Astrocyte (in vitro differentiated cells and primary cell): ENCODE measurements around the gene GNA14. TPM values are rescaled to one million over a fixed set of nuclear protein-coding genes. Genes with fewer than 3 reads are reported as not detected.

Experiments
- DNase-seq: peaks from one replicate; pipeline ENCODE4 v3.0.0-alpha.2; 2010; ENCODE audit warnings: low read depth
- FAIRE-seq: peaks from 2 replicates; lab custom pipeline; 2011; peaks lifted over from hg19 to GRCh38; lab: Jason Lieb, UNC
- H2AFZ ChIP-seq: 2 replicates; pipeline ENCODE4 v1.6.0; 2012; ENCODE audit warnings: low read depth, low read length, inconsistent platforms
- H3K27ac ChIP-seq: 2 replicates; pipeline ENCODE4 v1.5.1; 2011; ENCODE audit warnings: low read depth, low read length, inconsistent platforms
- H3K27me3 ChIP-seq: 2 replicates; pipeline ENCODE4 v1.6.0; 2011; ENCODE audit warnings: low read length, inconsistent platforms; ENCODE audit not compliant: insufficient read depth
- H3K36me3 ChIP-seq: 2 replicates; pipeline ENCODE4 v1.5.1; 2011; ENCODE audit warnings: low read length, inconsistent platforms; ENCODE audit not compliant: insufficient read depth
- H3K4me1 ChIP-seq: 2 replicates; pipeline ENCODE4 v1.5.1; 2011; ENCODE audit warnings: low read length, inconsistent platforms; ENCODE audit not compliant: insufficient read depth
- H3K4me2 ChIP-seq: 2 replicates; pipeline ENCODE4 v1.6.0; 2012; ENCODE audit warnings: low read length, inconsistent platforms
- H3K4me3 ChIP-seq: 2 replicates; pipeline ENCODE4 v1.5.1; 2011; ENCODE audit warnings: low read depth, mild to moderate bottlenecking, low read length, inconsistent platforms; ENCODE audit not compliant: insufficient read depth
- H3K79me2 ChIP-seq: 2 replicates; pipeline ENCODE4 v1.6.0; 2012; ENCODE audit warnings: mild to moderate bottlenecking, low read length, inconsistent platforms; ENCODE audit not compliant: insufficient read depth
- H3K9ac ChIP-seq: 2 replicates; pipeline ENCODE4 v1.6.0; 2012; ENCODE audit warnings: mild to moderate bottlenecking, low read length, inconsistent platforms
- H3K9me3 ChIP-seq: 2 replicates; pipeline ENCODE4 v1.5.1; 2012; ENCODE audit warnings: low read depth, mild to moderate bottlenecking, low read length, inconsistent platforms; ENCODE audit not compliant: insufficient read depth
- H4K20me1 ChIP-seq: 2 replicates; pipeline ENCODE4 v1.6.0; 2012; ENCODE audit warnings: low read length, inconsistent platforms; ENCODE audit not compliant: insufficient read depth
- H3K27ac Mint-ChIP-seq: one replicate; pipeline ENCODE4 v1.8.0; 2021; ENCODE audit warnings: mild to moderate bottlenecking, mixed read lengths; ENCODE audit not compliant: unreplicated experiment
- H3K27me3 Mint-ChIP-seq: one replicate; pipeline ENCODE4 v1.8.0; 2021; ENCODE audit warnings: low read depth, mixed read lengths; ENCODE audit not compliant: unreplicated experiment
- H3K36me3 Mint-ChIP-seq: one replicate; pipeline ENCODE4 v1.8.0; 2021; ENCODE audit warnings: low read depth, mixed read lengths; ENCODE audit not compliant: unreplicated experiment
- H3K4me1 Mint-ChIP-seq: one replicate; pipeline ENCODE4 v1.8.0; 2021; ENCODE audit warnings: low read depth, mixed read lengths; ENCODE audit not compliant: unreplicated experiment
- H3K4me3 Mint-ChIP-seq: one replicate; pipeline ENCODE4 v1.8.0; 2021; ENCODE audit warnings: mild to moderate bottlenecking, moderate library complexity, mixed read lengths; ENCODE audit not compliant: unreplicated experiment
- H3K9me3 Mint-ChIP-seq: one replicate; pipeline ENCODE4 v1.8.0; 2021; ENCODE audit warnings: mild to moderate bottlenecking, mixed read lengths; ENCODE audit not compliant: unreplicated experiment
- EZH2 ChIP-seq: IDR thresholded peaks from 2 replicates; pipeline ENCODE4 v1.6.1; 2012; ENCODE audit warnings: mild to moderate bottlenecking, low read length, inconsistent platforms; ENCODE audit not compliant: insufficient read depth
- total RNA-seq: library from RNA; stranded (reverse); gene quantifications from 2 replicates; pipeline ENCODE4 v1.2.1, GENCODE V29; 2021
- TF ChIP-seq, protein P1 (sequence below): IDR thresholded peaks from 2 replicates; pipeline ENCODE4 v1.5.1; 2011; ENCODE audit warnings: low read depth, mild to moderate bottlenecking, inconsistent platforms, low read length, moderate library complexity; ENCODE audit not compliant: insufficient read depth

GNA14 gene
- total RNA-seq, 1 donor from 2014 or later, result 1.0 TPM

DNA sequence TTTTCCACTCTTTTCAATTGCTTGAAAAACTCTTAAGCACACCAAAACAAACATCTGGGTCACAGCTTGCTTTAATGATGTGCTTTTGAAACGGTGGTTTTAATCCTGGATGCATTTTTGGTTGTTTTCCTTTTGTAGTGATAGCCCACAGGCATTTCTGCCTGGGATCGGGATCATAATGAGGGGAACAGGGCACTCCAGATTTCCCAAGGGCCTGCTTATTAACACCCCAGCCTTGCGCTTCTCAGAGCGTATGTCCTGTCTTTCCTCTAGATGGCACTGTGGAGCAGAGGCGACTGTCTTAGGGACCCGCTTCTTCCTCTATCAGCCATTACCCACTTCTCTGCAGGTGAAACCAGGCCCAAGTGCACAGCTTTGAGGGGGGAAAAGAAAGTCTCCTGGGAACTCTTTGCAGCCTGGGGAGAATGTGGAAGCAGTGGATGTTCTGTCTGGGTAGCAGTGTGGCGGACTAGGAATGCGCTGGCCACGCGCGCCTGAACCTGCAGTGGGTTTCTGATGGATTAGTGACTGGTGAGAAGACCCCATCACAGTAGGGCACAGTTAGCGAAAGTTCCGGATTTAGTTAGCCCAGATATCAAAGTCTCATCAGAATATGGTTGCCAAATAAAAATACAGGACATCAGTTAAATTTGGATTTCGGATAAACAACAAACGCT lies 190.1 kb downstream of the GNA14 start:
- peaks cover 10% of the 10 kb centered on the region for H3K4me1 Mint-ChIP-seq
- no peak overlapping the region for H3K27ac Mint-ChIP-seq
- no peak for TF ChIP-seq EZH2
- TF ChIP-seq, protein P1, sequence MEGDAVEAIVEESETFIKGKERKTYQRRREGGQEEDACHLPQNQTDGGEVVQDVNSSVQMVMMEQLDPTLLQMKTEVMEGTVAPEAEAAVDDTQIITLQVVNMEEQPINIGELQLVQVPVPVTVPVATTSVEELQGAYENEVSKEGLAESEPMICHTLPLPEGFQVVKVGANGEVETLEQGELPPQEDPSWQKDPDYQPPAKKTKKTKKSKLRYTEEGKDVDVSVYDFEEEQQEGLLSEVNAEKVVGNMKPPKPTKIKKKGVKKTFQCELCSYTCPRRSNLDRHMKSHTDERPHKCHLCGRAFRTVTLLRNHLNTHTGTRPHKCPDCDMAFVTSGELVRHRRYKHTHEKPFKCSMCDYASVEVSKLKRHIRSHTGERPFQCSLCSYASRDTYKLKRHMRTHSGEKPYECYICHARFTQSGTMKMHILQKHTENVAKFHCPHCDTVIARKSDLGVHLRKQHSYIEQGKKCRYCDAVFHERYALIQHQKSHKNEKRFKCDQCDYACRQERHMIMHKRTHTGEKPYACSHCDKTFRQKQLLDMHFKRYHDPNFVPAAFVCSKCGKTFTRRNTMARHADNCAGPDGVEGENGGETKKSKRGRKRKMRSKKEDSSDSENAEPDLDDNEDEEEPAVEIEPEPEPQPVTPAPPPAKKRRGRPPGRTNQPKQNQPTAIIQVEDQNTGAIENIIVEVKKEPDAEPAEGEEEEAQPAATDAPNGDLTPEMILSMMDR, result peak; percentile 77
- H3K36me3 Mint-ChIP-seq, result peaks cover 2% of the 10 kb centered on the region
- no peak overlapping the region for H3K4me2 ChIP-seq
- H3K27me3 ChIP-seq, result no peaks in the 10 kb centered on the region
- H3K27me3 Mint-ChIP-seq, result peaks cover 2% of the 10 kb centered on the region
- peaks cover 2% of the 10 kb centered on the region for H3K9me3 Mint-ChIP-seq
- H3K79me2 ChIP-seq, result no peaks in the 10 kb centered on the region
- peak; percentile 47 for DNase-seq
- no peak overlapping the region for H3K9ac ChIP-seq
- H3K4me3 Mint-ChIP-seq, result no peak overlapping the region
- peaks cover 14% of the 10 kb centered on the region for H3K4me1 ChIP-seq
- H3K4me3 ChIP-seq, result no peak overlapping the region
- H4K20me1 ChIP-seq, result no peaks in the 10 kb centered on the region
- no peaks in the 10 kb centered on the region for H3K9me3 ChIP-seq
- H3K36me3 ChIP-seq, result no peaks in the 10 kb centered on the region
- H3K27ac ChIP-seq, result no peak overlapping the region
- no peak for FAIRE-seq
- H2AFZ ChIP-seq, result no peak overlapping the region

DNA sequence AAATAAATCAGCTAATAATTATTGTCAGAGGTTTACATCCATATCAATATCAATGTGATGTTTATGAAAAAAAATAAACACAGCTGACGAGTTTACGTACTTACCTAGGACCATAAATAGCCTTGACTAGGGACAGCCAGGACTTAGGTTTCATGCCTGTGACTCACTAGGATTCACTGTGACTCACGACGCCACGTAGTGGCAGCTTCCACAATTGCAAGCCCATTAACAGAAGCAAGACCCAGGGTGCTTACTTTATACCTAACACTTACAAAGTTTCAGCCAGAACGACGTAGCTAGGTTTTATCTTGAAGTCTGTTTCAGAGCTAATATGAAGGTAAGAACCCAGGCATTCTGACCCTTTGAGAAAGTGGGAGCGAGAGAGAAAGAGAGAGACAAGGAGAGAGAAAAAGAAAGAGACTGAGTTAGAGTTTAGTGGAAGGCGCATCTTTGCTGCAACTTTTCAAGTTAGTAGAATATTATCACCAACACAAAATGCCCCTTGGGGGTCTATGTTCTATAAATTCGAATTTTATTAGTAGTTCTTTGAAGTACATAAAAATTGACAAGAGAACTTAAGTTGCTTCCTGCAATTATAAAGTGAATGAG lies 191.2 kb downstream of the GNA14 start:
- Histone ChIP-seq H3K9ac (no peak overlapping the region), H2AFZ (peak overlapping the region; percentile 29), H4K20me1 (no peaks in the 10 kb centered on the region), H3K4me1 (peaks cover 14% of the 10 kb centered on the region), H3K36me3 (no peaks in the 10 kb centered on the region), H3K4me2 (peak overlapping the region; percentile 11), H3K9me3 (no peaks in the 10 kb centered on the region), H3K27ac (no peak overlapping the region), H3K27me3 (no peaks in the 10 kb centered on the region), H3K4me3 (no peak overlapping the region), H3K79me2 (no peaks in the 10 kb centered on the region)
- peak overlapping the region; percentile 59 for H3K27ac Mint-ChIP-seq
- H3K4me1 Mint-ChIP-seq, result peaks cover 10% of the 10 kb centered on the region
- peaks cover 2% of the 10 kb centered on the region for H3K27me3 Mint-ChIP-seq
- H3K9me3 Mint-ChIP-seq, result peaks cover 2% of the 10 kb centered on the region
- peak; percentile 56 for FAIRE-seq
- DNase-seq, result peak; percentile 74
- peaks cover 2% of the 10 kb centered on the region for H3K36me3 Mint-ChIP-seq
- no peak overlapping the region for H3K4me3 Mint-ChIP-seq
- TF ChIP-seq, protein P1, result peak; percentile 96
- no peak for TF ChIP-seq EZH2
